H9 (cell line): ENCODE results near the gene FAM9C. TPM values are rescaled to one million over a fixed set of nuclear protein-coding genes. Genes with fewer than 3 reads are reported as not detected.

Experiments
- DNase-seq: peaks from one replicate; pipeline ENCODE4 v3.0.0-alpha.2; 2017
- H2AFZ ChIP-seq: one replicate; pipeline ENCODE4 v1.6.1; 2013; ENCODE audit warnings: mild to moderate bottlenecking, low read length, control low read depth, moderate library complexity
- H2AK5ac ChIP-seq: 2 replicates; pipeline ENCODE4 v1.6.1; 2013; ENCODE audit warnings: low read length, control low read depth, mixed read lengths; ENCODE audit not compliant: insufficient read length
- H2BK120ac ChIP-seq: one replicate; pipeline ENCODE4 v1.6.1; 2013; ENCODE audit warnings: low read depth, mild to moderate bottlenecking, low read length, control low read depth, inconsistent platforms; ENCODE audit not compliant: poor library complexity, severe bottlenecking
- H2BK12ac ChIP-seq: 2 replicates; pipeline ENCODE4 v1.6.1; 2013; ENCODE audit warnings: low read length, control low read depth, mixed read lengths, low read depth; ENCODE audit not compliant: insufficient read length
- H2BK15ac ChIP-seq: 2 replicates; pipeline ENCODE4 v1.6.1; 2013; ENCODE audit warnings: low read depth, low read length, control low read depth
- H2BK20ac ChIP-seq: one replicate; pipeline ENCODE4 v1.6.1; 2013; ENCODE audit warnings: low read depth, mild to moderate bottlenecking, low read length, control low read depth, inconsistent platforms; ENCODE audit not compliant: poor library complexity, severe bottlenecking
- H2BK5ac ChIP-seq: 2 replicates; pipeline ENCODE4 v1.6.1; 2013; ENCODE audit warnings: low read length, control low read depth, mixed read lengths; ENCODE audit not compliant: insufficient read length
- H3K14ac ChIP-seq: 2 replicates; pipeline ENCODE4 v1.6.1; 2013; ENCODE audit warnings: low read length, control low read depth; ENCODE audit not compliant: insufficient read depth
- H3K18ac ChIP-seq: 2 replicates; pipeline ENCODE4 v1.6.1; 2013; ENCODE audit warnings: low read depth, mild to moderate bottlenecking, mixed read lengths, low read length, control low read depth; ENCODE audit not compliant: insufficient read length
- H3K23ac ChIP-seq: 2 replicates; pipeline ENCODE4 v1.6.1; 2013; ENCODE audit warnings: low read length, control low read depth, mixed read lengths, low read depth; ENCODE audit not compliant: insufficient read length
- H3K23me2 ChIP-seq: 2 replicates; pipeline ENCODE4 v1.6.1; 2013; ENCODE audit warnings: low read depth, mild to moderate bottlenecking, mixed read lengths, low read length, control low read depth; ENCODE audit not compliant: insufficient read length, poor library complexity, severe bottlenecking
- H3K27ac ChIP-seq: 2 replicates; pipeline ENCODE4 v1.5.1; 2013; ENCODE audit warnings: low read length, control low read depth, mixed read lengths, low read depth; ENCODE audit not compliant: insufficient read length
- H3K27me3 ChIP-seq: 2 replicates; pipeline ENCODE4 v1.6.1; 2013; ENCODE audit warnings: low read length, control low read depth, inconsistent platforms; ENCODE audit not compliant: insufficient read depth
- H3K4ac ChIP-seq: 2 replicates; pipeline ENCODE4 v1.6.1; 2013; ENCODE audit warnings: low read depth, mild to moderate bottlenecking, control low read depth, inconsistent platforms, low read length, moderate library complexity
- H3K4me1 ChIP-seq: 2 replicates; pipeline ENCODE4 v1.6.1; 2013; ENCODE audit warnings: low read length, control low read depth, inconsistent platforms; ENCODE audit not compliant: insufficient read depth
- H3K4me2 ChIP-seq: 2 replicates; pipeline ENCODE4 v1.6.1; 2013; ENCODE audit warnings: low read length, control low read depth, mixed read lengths; ENCODE audit not compliant: insufficient read length, insufficient read depth
- H3K56ac ChIP-seq: 2 replicates; pipeline ENCODE4 v1.6.1; 2013; ENCODE audit warnings: low read depth, mild to moderate bottlenecking, mixed read lengths, low read length, control low read depth; ENCODE audit not compliant: insufficient read length
- H3K79me1 ChIP-seq: 2 replicates; pipeline ENCODE4 v1.6.1; 2013; ENCODE audit warnings: low read depth, mild to moderate bottlenecking, moderate library complexity, low read length, control low read depth, inconsistent platforms; ENCODE audit not compliant: insufficient read depth, poor library complexity, severe bottlenecking
- H3K79me2 ChIP-seq: 2 replicates; pipeline ENCODE4 v1.6.1; 2013; ENCODE audit warnings: low read length, control low read depth, inconsistent platforms; ENCODE audit not compliant: insufficient read depth
- H3K9ac ChIP-seq: 2 replicates; pipeline ENCODE4 v1.6.1; 2013; ENCODE audit warnings: low read length, control low read depth, mixed read lengths; ENCODE audit not compliant: insufficient read length; ENCODE audit errors: extremely low read depth
- H3K9me3 ChIP-seq: one replicate; pipeline ENCODE4 v1.6.1; 2013; ENCODE audit warnings: low read depth, low read length, inconsistent platforms; ENCODE audit not compliant: control insufficient read depth
- H3T11ph ChIP-seq: one replicate; pipeline ENCODE4 v1.6.1; 2013; ENCODE audit warnings: mild to moderate bottlenecking, low read length, control low read depth, inconsistent platforms
- H4K20me1 ChIP-seq: one replicate; pipeline ENCODE4 v1.6.1; 2013; ENCODE audit not compliant: control insufficient read depth, insufficient read length, insufficient read depth
- H4K5ac ChIP-seq: 2 replicates; pipeline ENCODE4 v1.6.1; 2013; ENCODE audit warnings: low read depth, mild to moderate bottlenecking, mixed read lengths, low read length, control low read depth; ENCODE audit not compliant: insufficient read length
- H4K8ac ChIP-seq: replicated peaks from 2 replicates; pipeline ENCODE4 v1.6.1; 2013; ENCODE audit warnings: low read length, control low read depth, mixed read lengths, low read depth; ENCODE audit not compliant: insufficient read length
- H4K91ac ChIP-seq: 2 replicates; pipeline ENCODE4 v1.6.1; 2013; ENCODE audit warnings: low read depth, mild to moderate bottlenecking, moderate library complexity, mixed read lengths, low read length, control low read depth; ENCODE audit not compliant: insufficient read length
- H3K27ac Mint-ChIP-seq, 3 experiments: 2 replicates in 2 of 3; 3 replicates in 1 of 3; pipeline ENCODE4 v1.8.0; 2020 to 2021; ENCODE audit warnings: mixed read lengths in 3 of 3, mild to moderate bottlenecking in 1 of 3, moderate library complexity in 1 of 3
- H3K27me3 Mint-ChIP-seq: 2 replicates; pipeline ENCODE4 v1.8.0; 2021; ENCODE audit warnings: low read depth, mild to moderate bottlenecking, moderate library complexity, mixed read lengths
- H3K36me3 Mint-ChIP-seq, 3 experiments: 2 replicates in 2 of 3; 3 replicates in 1 of 3; pipeline ENCODE4 v1.8.0; 2020 to 2021; ENCODE audit warnings: low read depth in 3 of 3, mixed read lengths in 3 of 3; ENCODE audit not compliant: insufficient read depth in 1 of 3
- H3K4me1 Mint-ChIP-seq, 2 experiments: 2 replicates each; pipeline ENCODE4 v1.8.0; 2020; ENCODE audit warnings: mixed read lengths in 2 of 2
- H3K4me3 Mint-ChIP-seq, 2 experiments: 2 replicates in 1 of 2; 3 replicates in 1 of 2; pipeline ENCODE4 v1.8.0; 2020 to 2021; ENCODE audit warnings: mild to moderate bottlenecking in 2 of 2, mixed read lengths in 2 of 2, moderate library complexity in 1 of 2
- H3K9me3 Mint-ChIP-seq, 2 experiments: 2 replicates in 1 of 2; 3 replicates in 1 of 2; pipeline ENCODE4 v1.8.0; 2020; ENCODE audit warnings: mild to moderate bottlenecking in 2 of 2, mixed read lengths in 2 of 2, moderate library complexity in 1 of 2
- WGBS: extraction: QIAGEN DNeasy Blood & Tissue Kit; methylation state at CpG from one replicate; pipeline ENCODE4 v1.1.7; 2013; ENCODE audit warnings: missing lambda C conversion rate, low lambda C conversion rate, mixed read lengths; ENCODE audit not compliant: insufficient read length; ENCODE audit errors: extremely low coverage; 5-methylcytosine and 5-hydroxymethylcytosine counted together
- total RNA-seq: library from RNA; stranded (reverse); gene quantifications from 2 replicates; pipeline ENCODE4 v1.2.1, GENCODE V29; 2021
- TF ChIP-seq, protein P1 (sequence below): fragments of 200-600 bp; sonication (generic); conservative IDR thresholded peaks from 3 replicates; pipeline ENCODE4 v1.8.0; 2021; ENCODE audit warnings: antibody characterized with exemption, mild to moderate bottlenecking

Gene FAM9C
- total RNA-seq, 1 experiment from 2014 or later: not detected

DNA sequence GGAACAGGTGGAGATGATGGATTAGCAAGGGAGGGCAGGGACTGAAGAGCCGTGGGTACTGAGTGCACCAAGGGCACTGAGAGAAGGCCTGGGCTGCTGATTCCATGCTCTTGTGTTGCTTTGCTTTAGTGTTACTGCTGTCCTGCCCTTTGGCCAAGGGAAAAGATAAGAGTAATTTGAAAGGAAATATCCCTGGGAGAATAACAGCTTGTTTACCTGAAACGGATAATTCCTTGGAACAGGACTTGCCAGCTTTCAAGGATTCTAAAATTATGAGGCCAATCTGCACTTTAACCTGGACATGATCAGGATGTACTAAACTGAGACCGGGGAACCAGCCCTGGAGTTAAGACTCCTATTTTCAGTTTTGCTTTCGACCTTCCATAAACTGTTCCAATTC lies 20.4 kb downstream of the FAM9C start:
- H3K36me3 Mint-ChIP-seq: peaks cover 0 to 3% (median 0%) of the 10 kb centered on the region in 3 experiments; a peak in 1 of 7 replicates
- Histone ChIP-seq H4K5ac (no peak overlapping the region), H4K20me1 (no peaks in the 10 kb centered on the region), H3K79me2 (no peaks in the 10 kb centered on the region), H3K23me2 (no peaks in the 10 kb centered on the region), H2AFZ (no peak overlapping the region), H3K23ac (no peak overlapping the region), H4K91ac (no peak overlapping the region), H3K14ac (no peak overlapping the region), H3K27ac (no peak overlapping the region), H2BK15ac (no peak overlapping the region), H3K4me2 (no peak overlapping the region), H2BK12ac (no peak overlapping the region), H3T11ph (no peak overlapping the region), H2BK5ac (no peak overlapping the region), H3K4me1 (peaks cover 4% of the 10 kb centered on the region; the same call in 1 of the 2 replicates), H3K56ac (no peak overlapping the region), H2BK20ac (no peak overlapping the region), H4K8ac (no peak overlapping the region), H3K79me1 (no peaks in the 10 kb centered on the region), H3K18ac (no peak overlapping the region), H3K4ac (no peak overlapping the region), H2BK120ac (no peak overlapping the region), H3K9me3 (peaks cover 5% of the 10 kb centered on the region), H3K27me3 (no peaks in the 10 kb centered on the region), H2AK5ac (no peak overlapping the region), H3K9ac (no peak overlapping the region)
- H3K4me1 Mint-ChIP-seq: peaks cover 15 to 23% of the 10 kb centered on the region in 2 experiments
- peaks cover 56 to 63% of the 10 kb centered on the region in 2 experiments for H3K9me3 Mint-ChIP-seq
- no peaks in the 10 kb centered on the region for H3K27me3 Mint-ChIP-seq
- WGBS: no CpG with 5 or more reads among the region's 4 CpGs
- no peak for DNase-seq
- TF ChIP-seq, protein P1, sequence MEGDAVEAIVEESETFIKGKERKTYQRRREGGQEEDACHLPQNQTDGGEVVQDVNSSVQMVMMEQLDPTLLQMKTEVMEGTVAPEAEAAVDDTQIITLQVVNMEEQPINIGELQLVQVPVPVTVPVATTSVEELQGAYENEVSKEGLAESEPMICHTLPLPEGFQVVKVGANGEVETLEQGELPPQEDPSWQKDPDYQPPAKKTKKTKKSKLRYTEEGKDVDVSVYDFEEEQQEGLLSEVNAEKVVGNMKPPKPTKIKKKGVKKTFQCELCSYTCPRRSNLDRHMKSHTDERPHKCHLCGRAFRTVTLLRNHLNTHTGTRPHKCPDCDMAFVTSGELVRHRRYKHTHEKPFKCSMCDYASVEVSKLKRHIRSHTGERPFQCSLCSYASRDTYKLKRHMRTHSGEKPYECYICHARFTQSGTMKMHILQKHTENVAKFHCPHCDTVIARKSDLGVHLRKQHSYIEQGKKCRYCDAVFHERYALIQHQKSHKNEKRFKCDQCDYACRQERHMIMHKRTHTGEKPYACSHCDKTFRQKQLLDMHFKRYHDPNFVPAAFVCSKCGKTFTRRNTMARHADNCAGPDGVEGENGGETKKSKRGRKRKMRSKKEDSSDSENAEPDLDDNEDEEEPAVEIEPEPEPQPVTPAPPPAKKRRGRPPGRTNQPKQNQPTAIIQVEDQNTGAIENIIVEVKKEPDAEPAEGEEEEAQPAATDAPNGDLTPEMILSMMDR: no peak
- no peak overlapping the region for H3K27ac Mint-ChIP-seq
- H3K4me3 Mint-ChIP-seq: no peak overlapping the region
